ENCODE results near the gene PRR5L.

PRR5L gene

GRCh38 chr11:36437413-36437812, 141.3 kb downstream of the PRR5L start:
- Histone ChIP-seq H3K9me3 (ENCODE audit: control extremely low read depth in 1 of 5, control insufficient read depth in 4 of 5, insufficient read depth in 2 of 5, low read depth in 1 of 5, low read length in 4 of 5) (no peaks in the 10 kb centered on the region), H3K4me1 (ENCODE audit: control extremely low read depth in 1 of 4, control insufficient read depth in 4 of 4, insufficient read depth in 4 of 4, low read length in 3 of 4) (peaks cover 0 to 5% (median 0%) of the 10 kb centered on the region in 4 experiments), H3K4me3 (ENCODE audit: control insufficient read depth in 1 of 7, extremely low read depth in 1 of 7, insufficient read depth in 4 of 7, low read depth in 2 of 7, low read length in 6 of 7) (no peak overlapping the region), H3K27ac (ENCODE audit: insufficient read depth in 1 of 2, low read depth in 1 of 2, low read length in 2 of 2, poor library complexity in 1 of 2, severe bottlenecking in 2 of 2) (no peak overlapping the region), H3K27me3 (replicated peaks in 2 of 5; ENCODE audit: control insufficient read depth in 4 of 5, insufficient read depth in 5 of 5, low read length in 4 of 5) (no peaks in the 10 kb centered on the region), H3K36me3 (ENCODE audit: control insufficient read depth in 4 of 4, insufficient read depth in 4 of 4, low read length in 3 of 4) (peaks cover 5 to 93% (median 67%) of the 10 kb centered on the region in 4 experiments)
- DNase-seq, result no peak
- CTCF ChIA-PET, result interaction anchor here (1.3 to 1.5 kb wide), 2 partner anchors 10 to 13 kb away, joined by 5 read pairs; no protein-coding TSS in a partner anchor
- POLR2A ChIA-PET, result no interaction called here
- WGBS (ENCODE audit: insufficient coverage), result no CpG with 5 or more reads among the region's 3 CpGs

GRCh38 chr11:36438126-36438525, 142.0 kb downstream of the PRR5L start:
- Histone ChIP-seq H3K27me3 (replicated peaks in 2 of 5; ENCODE audit: control insufficient read depth in 4 of 5, insufficient read depth in 5 of 5, low read length in 4 of 5) (no peaks in the 10 kb centered on the region), H3K4me1 (ENCODE audit: control extremely low read depth in 1 of 4, control insufficient read depth in 4 of 4, insufficient read depth in 4 of 4, low read length in 3 of 4) (peaks cover 0 to 5% (median 0%) of the 10 kb centered on the region in 4 experiments), H3K36me3 (ENCODE audit: control insufficient read depth in 4 of 4, insufficient read depth in 4 of 4, low read length in 3 of 4) (peaks cover 5 to 92% (median 66%) of the 10 kb centered on the region in 4 experiments), H3K9me3 (ENCODE audit: control extremely low read depth in 1 of 5, control insufficient read depth in 4 of 5, insufficient read depth in 2 of 5, low read depth in 1 of 5, low read length in 4 of 5) (no peaks in the 10 kb centered on the region), H3K4me3 (ENCODE audit: control insufficient read depth in 1 of 7, extremely low read depth in 1 of 7, insufficient read depth in 4 of 7, low read depth in 2 of 7, low read length in 6 of 7) (no peak overlapping the region), H3K27ac (ENCODE audit: insufficient read depth in 1 of 2, low read depth in 1 of 2, low read length in 2 of 2, poor library complexity in 1 of 2, severe bottlenecking in 2 of 2) (no peak overlapping the region)
- CTCF ChIA-PET, result interaction anchor here (1.2 kb wide), 1 partner anchor 11 kb away, joined by 3 read pairs; no protein-coding TSS in a partner anchor
- WGBS (ENCODE audit: insufficient coverage), result 100% methylated on average over 1 of the region's 5 CpGs
- POLR2A ChIA-PET, result no interaction called here
- DNase-seq, result no peak

GRCh38 chr11:36441610-36442208, 145.6 kb downstream of the PRR5L start:
- WGBS (ENCODE audit: insufficient coverage), result 86% methylated on average over 1 of the region's 2 CpGs
- peaks cover 0 to 5% (median 0%) of the 10 kb centered on the region in 4 experiments for H3K4me1 ChIP-seq (ENCODE audit: control extremely low read depth in 1 of 4, control insufficient read depth in 4 of 4, insufficient read depth in 4 of 4, low read length in 3 of 4)
- ChIA-PET POLR2A (no interaction called here), CTCF (interaction anchor here (1.1 to 1.8 kb wide), 4 partner anchors 8 to 41 kb away, joined by 3 to 7 read pairs (median 4); no protein-coding TSS in a partner anchor)
- H3K27ac ChIP-seq (ENCODE audit: insufficient read depth in 1 of 2, low read depth in 1 of 2, low read length in 2 of 2, poor library complexity in 1 of 2, severe bottlenecking in 2 of 2), result no peak overlapping the region
- no peaks in the 10 kb centered on the region for H3K9me3 ChIP-seq (ENCODE audit: control extremely low read depth in 1 of 5, control insufficient read depth in 4 of 5, insufficient read depth in 2 of 5, low read depth in 1 of 5, low read length in 4 of 5)
- no peak overlapping the region for H3K4me3 ChIP-seq (ENCODE audit: control insufficient read depth in 1 of 7, extremely low read depth in 1 of 7, insufficient read depth in 4 of 7, low read depth in 2 of 7, low read length in 6 of 7)
- peaks cover 6 to 91% (median 53%) of the 10 kb centered on the region in 4 experiments for H3K36me3 ChIP-seq (ENCODE audit: control insufficient read depth in 4 of 4, insufficient read depth in 4 of 4, low read length in 3 of 4)
- DNase-seq, result no peak
- H3K27me3 ChIP-seq (replicated peaks in 2 of 5; ENCODE audit: control insufficient read depth in 4 of 5, insufficient read depth in 5 of 5, low read length in 4 of 5), result no peaks in the 10 kb centered on the region

GRCh38 chr11:36443661-36444060, 147.6 kb downstream of the PRR5L start:
- Histone ChIP-seq H3K27ac (ENCODE audit: insufficient read depth in 1 of 2, low read depth in 1 of 2, low read length in 2 of 2, poor library complexity in 1 of 2, severe bottlenecking in 2 of 2) (no peak overlapping the region), H3K27me3 (replicated peaks in 2 of 5; ENCODE audit: control insufficient read depth in 4 of 5, insufficient read depth in 5 of 5, low read length in 4 of 5) (no peaks in the 10 kb centered on the region), H3K9me3 (ENCODE audit: control extremely low read depth in 1 of 5, control insufficient read depth in 4 of 5, insufficient read depth in 2 of 5, low read depth in 1 of 5, low read length in 4 of 5) (no peaks in the 10 kb centered on the region), H3K4me1 (ENCODE audit: control extremely low read depth in 1 of 4, control insufficient read depth in 4 of 4, insufficient read depth in 4 of 4, low read length in 3 of 4) (peaks cover 0 to 5% (median 0%) of the 10 kb centered on the region in 4 experiments), H3K36me3 (ENCODE audit: control insufficient read depth in 4 of 4, insufficient read depth in 4 of 4, low read length in 3 of 4) (peaks cover 5 to 91% (median 54%) of the 10 kb centered on the region in 4 experiments), H3K4me3 (ENCODE audit: control insufficient read depth in 1 of 7, extremely low read depth in 1 of 7, insufficient read depth in 4 of 7, low read depth in 2 of 7, low read length in 6 of 7) (no peak overlapping the region)
- no peak for DNase-seq
- no CpG with 5 or more reads among the region's 2 CpGs for WGBS (ENCODE audit: insufficient coverage)
- CTCF ChIA-PET, result interaction anchor here (1.3 to 1.8 kb wide), 3 partner anchors 10 to 42 kb away, joined by 4 to 7 read pairs (median 4); no protein-coding TSS in a partner anchor
- POLR2A ChIA-PET, result no interaction called here

GRCh38 chr11:36446135-36446534, 150.0 kb downstream of the PRR5L start:
- Histone ChIP-seq H3K9me3 (ENCODE audit: control extremely low read depth in 1 of 5, control insufficient read depth in 4 of 5, insufficient read depth in 2 of 5, low read depth in 1 of 5, low read length in 4 of 5) (no peaks in the 10 kb centered on the region), H3K4me1 (ENCODE audit: control extremely low read depth in 1 of 4, control insufficient read depth in 4 of 4, insufficient read depth in 4 of 4, low read length in 3 of 4) (peaks cover 17 to 29% (median 21%) of the 10 kb centered on the region in 4 experiments), H3K36me3 (ENCODE audit: control insufficient read depth in 4 of 4, insufficient read depth in 4 of 4, low read length in 3 of 4) (peaks cover 7 to 90% (median 40%) of the 10 kb centered on the region in 4 experiments), H3K27ac (ENCODE audit: insufficient read depth in 1 of 2, low read depth in 1 of 2, low read length in 2 of 2, poor library complexity in 1 of 2, severe bottlenecking in 2 of 2) (no peak overlapping the region), H3K27me3 (replicated peaks in 2 of 5; ENCODE audit: control insufficient read depth in 4 of 5, insufficient read depth in 5 of 5, low read length in 4 of 5) (no peaks in the 10 kb centered on the region), H3K4me3 (ENCODE audit: control insufficient read depth in 1 of 7, extremely low read depth in 1 of 7, insufficient read depth in 4 of 7, low read depth in 2 of 7, low read length in 6 of 7) (no peak overlapping the region)
- no peak for DNase-seq
- ChIA-PET CTCF (interaction anchor here (0.7 to 1.4 kb wide), 6 partner anchors 10 to 47 kb away, joined by 3 to 7 read pairs (median 4); no protein-coding TSS in a partner anchor), POLR2A (no interaction called here)
- 100% methylated on average over 6 of the region's 7 CpGs for WGBS (ENCODE audit: insufficient coverage)

- POLR2A ChIA-PET, result no interaction called here
- CTCF ChIA-PET, result no interaction called here
- Histone ChIP-seq H3K27ac (ENCODE audit: insufficient read depth in 1 of 2, low read depth in 1 of 2, low read length in 2 of 2, poor library complexity in 1 of 2, severe bottlenecking in 2 of 2) (no peak overlapping the region), H3K9me3 (ENCODE audit: control extremely low read depth in 1 of 5, control insufficient read depth in 4 of 5, insufficient read depth in 2 of 5, low read depth in 1 of 5, low read length in 4 of 5) (no peaks in the 10 kb centered on the region), H3K4me1 (ENCODE audit: control extremely low read depth in 1 of 4, control insufficient read depth in 4 of 4, insufficient read depth in 4 of 4, low read length in 3 of 4) (peaks cover 28 to 38% (median 35%) of the 10 kb centered on the region in 4 experiments), H3K4me3 (ENCODE audit: control insufficient read depth in 1 of 7, extremely low read depth in 1 of 7, insufficient read depth in 4 of 7, low read depth in 2 of 7, low read length in 6 of 7) (no peak overlapping the region), H3K36me3 (ENCODE audit: control insufficient read depth in 4 of 4, insufficient read depth in 4 of 4, low read length in 3 of 4) (peaks cover 7 to 88% (median 37%) of the 10 kb centered on the region in 4 experiments), H3K27me3 (replicated peaks in 2 of 5; ENCODE audit: control insufficient read depth in 4 of 5, insufficient read depth in 5 of 5, low read length in 4 of 5) (no peaks in the 10 kb centered on the region)
- DNase-seq, result no peak
- WGBS (ENCODE audit: insufficient coverage), result 100% methylated on average over 1 of the region's 2 CpGs
Measured at GRCh38 chr11:36447514-36447913, 151.4 kb downstream of the PRR5L start.

- no peak overlapping the region for H3K4me3 ChIP-seq (ENCODE audit: control insufficient read depth in 1 of 7, extremely low read depth in 1 of 7, insufficient read depth in 4 of 7, low read depth in 2 of 7, low read length in 6 of 7)
- CTCF ChIA-PET, result no interaction called here
Measured at GRCh38 chr11:36447947-36448346, 151.9 kb downstream of the PRR5L start.

More at GRCh38 chr11:36447947-36448346, 151.9 kb downstream of the PRR5L start:
- Histone ChIP-seq H3K27me3 (replicated peaks in 2 of 5; ENCODE audit: control insufficient read depth in 4 of 5, insufficient read depth in 5 of 5, low read length in 4 of 5) (no peaks in the 10 kb centered on the region), H3K4me1 (ENCODE audit: control extremely low read depth in 1 of 4, control insufficient read depth in 4 of 4, insufficient read depth in 4 of 4, low read length in 3 of 4) (peaks cover 28 to 42% (median 40%) of the 10 kb centered on the region in 4 experiments), H3K9me3 (ENCODE audit: control extremely low read depth in 1 of 5, control insufficient read depth in 4 of 5, insufficient read depth in 2 of 5, low read depth in 1 of 5, low read length in 4 of 5) (no peaks in the 10 kb centered on the region), H3K36me3 (ENCODE audit: control insufficient read depth in 4 of 4, insufficient read depth in 4 of 4, low read length in 3 of 4) (peaks cover 7 to 84% (median 36%) of the 10 kb centered on the region in 4 experiments), H3K27ac (ENCODE audit: insufficient read depth in 1 of 2, low read depth in 1 of 2, low read length in 2 of 2, poor library complexity in 1 of 2, severe bottlenecking in 2 of 2) (no peak overlapping the region)
- WGBS (ENCODE audit: insufficient coverage), result 75% methylated on average over 4 of the region's 8 CpGs
- POLR2A ChIA-PET, result no interaction called here
- DNase-seq, result no peak
